NK-92 (cell line): ENCODE data around the gene MCEMP1.

Experiments
- DNase-seq: peaks from one replicate; lab custom pipeline; 2025; ENCODE audit not compliant: unreplicated experiment; lab: John Stamatoyannopoulos, UW

The MCEMP1 gene

DNA sequence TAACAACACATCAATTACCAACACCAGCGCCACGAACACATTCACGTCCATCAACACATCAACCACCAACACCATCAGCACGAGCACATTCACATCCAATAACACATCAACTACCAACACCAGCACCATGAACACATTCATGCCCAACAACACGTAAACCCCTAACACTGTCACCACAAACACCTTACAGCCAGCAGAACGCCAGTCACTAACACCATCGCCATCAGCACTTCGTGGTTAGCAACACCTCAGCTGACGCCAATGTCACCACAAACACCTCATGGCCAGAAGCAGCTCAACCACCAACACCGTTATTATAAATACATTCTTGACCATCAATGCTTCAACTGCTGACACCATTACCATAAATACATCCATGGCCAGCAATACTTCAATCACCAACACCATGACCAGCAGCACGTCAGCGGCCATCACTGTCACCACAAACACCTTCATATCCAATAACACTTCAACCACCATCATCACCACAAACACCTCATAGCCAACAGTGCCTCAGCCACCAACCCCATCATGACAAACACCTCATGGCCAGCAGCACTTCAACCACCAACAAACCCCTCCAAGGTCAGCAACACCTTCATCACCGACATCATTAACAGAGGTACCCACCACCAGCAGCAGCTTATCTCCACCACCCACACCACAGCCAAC lies 15.7 kb downstream of the MCEMP1 start:
- DNase-seq, result no peak

DNA sequence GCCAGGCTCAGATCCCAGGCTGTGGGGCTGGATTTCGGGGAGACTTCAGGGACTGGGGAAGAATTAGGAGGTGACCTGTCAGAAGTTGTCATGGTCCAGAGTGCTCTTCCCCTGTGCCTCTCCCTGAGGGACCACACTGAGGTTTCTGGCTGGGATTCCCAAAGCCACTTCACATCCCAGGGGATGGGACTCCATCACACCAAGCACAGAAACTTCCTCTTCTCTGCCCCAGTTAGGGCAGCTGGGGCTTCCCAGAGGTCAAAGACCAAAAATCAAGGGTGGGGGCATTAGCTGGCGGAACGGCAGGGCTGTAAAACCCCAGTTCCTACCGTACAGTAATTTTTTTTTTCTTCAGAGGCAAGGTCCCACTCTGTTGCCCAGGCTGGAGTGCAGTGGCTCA lies 17.6 kb downstream of the MCEMP1 start:
- no peak for DNase-seq

DNA sequence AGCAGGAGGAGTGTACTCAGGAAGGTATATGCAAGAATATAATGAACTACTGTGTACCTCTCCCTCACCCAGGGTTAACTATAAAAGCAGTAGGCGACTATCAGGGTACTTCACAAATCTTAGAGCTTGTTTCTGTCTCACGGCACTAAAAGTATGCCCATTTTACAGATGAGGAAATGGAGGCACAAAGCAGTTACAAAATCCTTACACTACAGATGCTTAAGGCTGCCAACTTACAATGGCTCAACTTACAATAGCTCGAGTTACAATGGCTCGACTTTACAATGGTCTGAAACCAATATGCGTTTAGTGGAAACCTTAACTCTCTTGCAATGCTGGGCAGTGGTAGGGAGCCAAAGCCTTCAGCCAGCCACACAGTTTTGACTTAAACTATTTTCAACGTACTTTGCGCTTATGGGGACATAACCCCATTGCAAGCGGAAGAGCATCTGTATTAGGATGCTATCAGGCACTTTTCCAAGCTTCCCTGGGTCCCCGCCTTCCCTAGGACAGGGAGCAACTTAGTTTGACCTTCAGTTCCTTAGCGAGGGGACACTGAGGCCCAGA lies 20.9 kb downstream of the MCEMP1 start:
- DNase-seq, result no peak

DNA sequence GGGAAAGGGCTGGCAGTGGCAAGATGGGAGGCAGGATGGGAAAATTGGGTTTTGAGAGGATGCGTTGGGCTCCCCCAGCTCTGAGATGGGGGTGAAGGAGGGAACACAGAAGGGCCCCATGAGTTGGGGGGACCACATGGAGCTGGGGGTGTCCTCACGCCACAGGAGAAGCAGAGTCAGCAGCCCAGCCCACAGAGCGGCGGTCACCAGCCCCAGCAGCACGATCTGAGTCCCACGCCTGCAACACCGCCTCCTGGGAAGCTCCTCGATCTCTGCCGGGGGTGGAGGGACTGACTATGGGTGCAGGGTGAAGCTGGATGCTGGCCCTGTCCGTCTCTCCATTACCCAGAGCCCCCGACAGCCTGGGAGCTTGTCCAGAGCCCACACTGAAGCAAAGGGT lies 21.7 kb downstream of the MCEMP1 start:
- DNase-seq, result no peak

DNA sequence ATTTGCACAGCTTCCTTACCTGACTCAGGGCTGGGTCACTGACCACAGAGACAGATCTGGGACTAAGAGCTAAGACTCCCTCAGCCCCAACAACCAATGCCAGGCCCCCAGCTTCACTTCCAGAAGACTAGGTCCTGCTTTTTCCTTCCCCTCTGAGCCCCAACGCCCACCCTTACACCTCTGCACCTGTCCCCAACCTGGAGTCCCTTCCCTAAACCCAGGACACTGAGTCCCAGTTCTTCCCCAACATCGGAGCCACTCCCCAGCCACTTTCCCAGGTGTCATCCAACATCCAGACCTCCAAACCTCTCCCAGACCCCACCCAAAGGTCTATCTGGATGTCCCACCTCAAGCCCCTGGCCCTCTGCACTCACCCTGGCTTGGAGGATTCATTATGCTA lies 22.1 kb downstream of the MCEMP1 start:
- no peak for DNase-seq

DNA sequence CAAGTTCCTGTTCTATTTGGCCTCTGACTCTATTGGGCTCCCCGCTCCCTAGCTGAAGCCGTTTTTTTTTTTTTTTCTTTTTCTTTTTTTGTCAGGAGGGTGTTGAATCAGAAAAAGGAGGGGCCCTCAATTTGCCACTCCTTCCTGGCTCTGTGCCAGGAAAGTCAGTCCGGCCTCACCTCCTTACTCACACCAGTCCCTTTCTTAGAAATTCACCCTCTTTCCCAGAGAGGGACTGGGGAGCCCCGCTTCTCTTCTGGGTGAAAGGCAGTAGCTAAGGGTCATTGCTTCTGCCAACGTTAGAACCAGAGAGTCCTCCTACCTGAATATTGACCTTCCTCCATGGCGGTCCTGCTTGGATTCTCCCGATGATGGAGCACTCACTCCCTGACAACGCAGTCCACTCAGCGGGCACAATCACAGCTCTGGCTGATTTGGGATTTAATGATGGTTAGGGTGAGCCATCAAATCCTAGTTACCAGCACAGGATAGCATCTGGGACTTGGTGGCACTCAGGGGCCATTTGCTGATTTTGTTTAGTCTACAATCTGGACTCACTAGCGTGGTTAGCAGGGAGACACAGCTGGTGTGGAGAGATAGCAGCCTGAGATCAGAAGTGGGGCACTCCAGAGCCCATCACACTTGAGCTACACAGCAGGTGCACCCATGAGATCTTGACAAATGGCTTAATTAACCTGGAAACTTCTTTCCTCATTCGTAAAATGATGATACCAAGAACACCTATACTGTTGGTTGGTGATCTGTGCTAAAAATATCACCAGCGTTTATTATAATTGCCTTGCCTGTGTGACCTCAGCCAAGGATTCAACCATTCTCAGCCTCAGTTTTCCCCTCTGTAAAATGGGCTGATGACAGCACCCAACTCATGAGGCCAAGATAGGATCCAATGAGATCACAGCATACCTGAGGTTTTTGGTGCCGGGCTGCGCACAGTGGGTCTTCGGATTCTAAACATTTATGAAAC lies 22.8 kb downstream of the MCEMP1 start:
- no peak for DNase-seq

DNA sequence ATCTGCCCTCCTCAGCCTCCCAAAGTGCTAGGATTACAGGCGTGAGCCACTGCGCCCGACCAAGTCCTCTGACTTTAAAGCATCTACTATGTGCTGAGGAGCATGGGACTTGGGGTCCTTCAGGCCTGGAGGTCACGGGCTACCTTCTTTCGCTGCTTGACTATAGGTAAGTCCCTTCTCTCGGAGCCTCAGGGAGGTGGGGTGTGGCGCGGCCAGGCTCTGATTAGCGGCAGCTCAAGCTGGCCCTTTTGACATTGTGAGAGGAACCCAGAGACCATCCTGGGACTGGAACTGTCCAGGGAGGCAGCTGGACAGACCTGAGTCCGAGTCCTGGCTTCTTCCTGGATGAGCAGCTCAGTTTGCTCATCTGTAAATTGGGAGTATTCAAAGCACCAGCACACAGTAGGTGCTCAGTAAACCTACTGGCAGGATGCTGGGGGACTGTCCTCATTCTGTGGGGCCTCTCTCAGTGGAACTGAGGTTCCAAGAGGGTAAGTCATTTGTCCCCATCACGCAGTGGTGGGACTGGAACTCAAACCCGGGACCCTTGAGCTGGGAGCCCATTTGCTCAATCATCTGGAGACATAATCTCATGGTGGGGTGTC lies 24.3 kb downstream of the MCEMP1 start:
- no peak for DNase-seq

DNA sequence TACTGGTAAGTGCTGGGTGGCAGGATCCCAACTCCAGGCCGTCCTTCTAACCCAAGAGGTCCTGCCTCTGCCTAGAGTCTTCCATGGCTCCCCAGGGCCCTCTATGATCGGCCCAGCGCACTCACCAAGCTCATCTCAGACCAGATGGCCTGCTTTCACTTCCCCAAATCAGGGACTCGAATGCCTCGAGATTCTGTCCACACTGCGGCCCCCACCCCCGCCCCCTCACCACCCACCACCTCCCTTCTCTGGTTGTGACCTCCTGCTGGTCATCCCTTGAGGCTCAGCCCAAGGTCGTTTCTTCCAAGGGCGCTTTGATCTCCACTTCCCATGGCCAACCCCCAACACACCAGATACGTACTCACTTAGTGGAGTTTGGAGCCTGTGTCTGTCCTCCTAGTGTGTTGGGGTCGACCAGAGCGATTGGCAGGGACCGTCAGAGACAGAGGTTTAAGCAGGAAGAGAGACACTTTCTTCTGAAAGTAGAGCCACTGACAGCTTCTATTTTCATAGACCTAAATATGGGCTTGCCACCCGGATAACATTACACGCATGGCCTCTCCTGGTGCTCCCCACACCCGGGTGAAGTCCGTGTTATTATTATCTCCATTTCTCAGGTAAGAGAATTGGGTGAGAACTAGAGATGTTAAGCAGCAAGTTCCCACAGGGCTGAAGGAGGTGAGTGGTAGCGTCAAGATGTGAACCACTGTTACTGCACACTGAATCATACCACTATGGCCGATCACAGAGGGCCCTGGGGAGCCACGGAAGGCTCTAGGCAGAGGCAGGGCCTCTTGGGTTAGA lies 25.0 kb downstream of the MCEMP1 start, which contains the start of gene FCER2:
FCER2 (minus strand) TSS at position 478 of the 804 bp plus-strand sequence. CDS start 2,371 bp downstream, outside the sequence.
- no peak for DNase-seq

DNA sequence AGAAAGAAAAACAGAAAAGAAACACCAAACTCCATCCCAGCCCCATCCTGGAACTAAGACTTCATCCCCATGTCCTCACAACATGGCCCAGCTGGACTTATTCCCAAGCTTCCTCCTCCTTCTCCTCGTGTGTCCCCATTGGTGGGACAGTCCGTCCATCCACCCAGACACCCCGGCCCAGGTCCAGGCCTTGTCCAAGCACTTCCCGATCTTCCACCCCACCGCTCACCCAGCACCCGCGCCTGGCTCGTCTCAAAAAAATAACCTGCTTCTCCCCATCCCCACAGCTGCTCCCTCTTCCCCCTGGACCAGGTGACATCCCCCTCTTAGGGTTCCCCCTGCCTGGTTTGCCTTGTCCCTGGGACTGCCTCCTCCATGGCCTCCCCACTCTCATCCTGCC lies 26.4 kb downstream of the MCEMP1 start:
- DNase-seq, result no peak

DNA sequence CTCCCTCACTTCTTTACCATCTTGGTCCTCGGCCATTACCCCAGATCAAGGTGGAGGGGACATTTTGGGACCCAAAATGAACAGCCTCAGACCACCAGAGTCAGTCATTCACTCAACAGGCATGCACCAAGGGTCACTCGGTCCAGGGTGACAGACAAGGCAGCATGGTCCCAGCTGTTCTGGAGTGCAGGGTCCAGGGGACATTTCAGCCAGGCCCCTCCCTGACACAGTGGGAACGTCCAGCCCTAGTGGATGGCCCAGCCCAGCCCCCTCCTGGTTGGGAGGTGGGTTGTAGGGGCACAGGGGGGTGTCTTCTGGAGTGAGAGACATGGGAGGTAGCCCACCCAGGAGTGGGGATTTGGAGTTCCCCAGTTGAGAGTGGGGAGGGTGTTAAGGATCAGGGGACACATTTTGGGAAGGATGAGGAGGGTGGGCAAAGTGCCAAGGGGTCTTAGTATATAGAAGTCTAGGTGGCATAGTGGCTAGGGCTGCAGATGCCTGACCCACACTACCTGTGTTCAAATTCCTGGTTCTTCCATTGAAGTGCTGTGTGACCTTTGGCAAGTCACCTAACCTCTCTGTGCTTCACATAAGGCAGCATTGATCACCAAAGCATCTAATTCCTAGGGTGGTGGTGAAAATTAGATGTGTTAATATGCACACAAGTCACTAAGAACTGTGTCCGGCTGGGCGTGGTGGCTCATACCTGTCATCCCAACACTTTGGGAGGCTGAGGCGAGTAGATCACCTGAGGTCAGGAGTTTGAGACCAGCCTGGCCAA lies 27.6 kb downstream of the MCEMP1 start:
- DNase-seq, result no peak

DNA sequence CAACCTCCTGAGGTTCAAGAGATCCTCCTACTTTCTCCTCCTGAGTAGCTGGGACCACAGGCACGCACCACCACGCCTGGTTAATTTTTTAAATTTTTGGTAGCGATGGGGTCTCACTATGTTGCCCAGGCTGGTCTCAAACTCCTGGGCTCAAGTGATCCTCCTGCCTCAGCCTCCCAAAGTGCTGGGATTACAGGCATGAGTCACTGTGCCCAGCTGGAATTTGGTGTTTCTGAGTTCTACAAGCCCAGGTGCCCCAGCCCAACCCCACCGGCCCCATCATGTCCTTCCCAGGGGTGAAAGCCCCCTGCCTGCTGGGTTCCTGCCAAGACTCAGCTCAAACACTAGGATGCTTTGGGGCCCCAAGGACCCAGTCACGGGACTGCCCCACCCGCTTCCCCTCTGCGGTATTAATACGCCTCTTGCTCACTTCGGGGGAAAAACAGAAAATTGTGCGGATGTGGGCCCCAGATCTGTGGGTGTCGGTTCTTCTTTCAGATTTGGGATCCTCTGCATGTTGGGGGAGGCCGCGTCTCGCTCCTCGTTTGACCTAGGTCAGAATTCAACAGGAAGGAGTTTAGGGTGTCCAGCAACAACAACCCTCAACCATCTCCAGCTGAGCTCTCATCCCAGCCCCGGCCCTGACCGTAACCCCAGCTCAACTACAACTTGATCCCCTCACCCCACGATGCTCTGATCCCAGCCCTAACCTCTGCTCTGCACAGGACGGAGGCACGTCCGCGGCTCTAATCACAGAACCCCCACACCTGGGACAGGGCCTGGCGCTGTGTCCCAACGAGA lies 28.7 kb downstream of the MCEMP1 start:
- DNase-seq, result no peak

DNA sequence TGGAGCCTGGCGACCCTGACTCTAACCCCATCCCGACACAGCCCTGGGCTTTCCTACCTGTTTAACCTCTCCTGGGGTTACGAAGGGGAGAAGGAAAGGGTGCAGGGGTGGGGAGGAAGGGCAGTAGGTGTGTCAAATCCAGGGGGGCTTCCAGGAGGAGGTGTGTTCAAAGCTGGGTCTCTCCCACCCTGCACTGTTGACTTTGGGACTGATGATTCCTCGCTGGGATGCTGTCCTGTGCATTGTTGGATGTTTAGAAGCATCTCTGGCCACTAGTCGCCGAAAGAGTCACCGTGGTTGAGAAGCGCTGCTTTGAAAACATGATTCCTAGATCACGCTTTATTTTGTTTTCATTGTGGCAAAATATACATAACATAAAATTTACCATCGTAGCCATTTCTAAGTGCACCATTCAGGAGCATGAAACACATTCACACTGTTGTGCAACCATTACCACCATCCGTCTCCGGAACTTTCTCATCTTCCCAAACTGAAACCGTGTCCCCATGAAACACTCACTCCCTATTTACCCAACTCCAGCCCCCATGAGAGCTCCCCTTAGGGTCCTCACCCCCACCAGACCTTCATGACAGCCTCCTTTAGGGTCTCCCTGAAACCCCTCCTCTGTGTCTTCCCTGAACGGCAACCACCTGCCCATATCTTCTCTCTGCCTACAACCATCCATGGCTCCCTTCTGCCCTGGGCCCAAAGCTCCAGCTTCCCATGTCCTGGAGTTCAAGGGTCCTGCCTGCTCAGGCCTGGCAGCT lies 29.5 kb downstream of the MCEMP1 start:
- no peak for DNase-seq

DNA sequence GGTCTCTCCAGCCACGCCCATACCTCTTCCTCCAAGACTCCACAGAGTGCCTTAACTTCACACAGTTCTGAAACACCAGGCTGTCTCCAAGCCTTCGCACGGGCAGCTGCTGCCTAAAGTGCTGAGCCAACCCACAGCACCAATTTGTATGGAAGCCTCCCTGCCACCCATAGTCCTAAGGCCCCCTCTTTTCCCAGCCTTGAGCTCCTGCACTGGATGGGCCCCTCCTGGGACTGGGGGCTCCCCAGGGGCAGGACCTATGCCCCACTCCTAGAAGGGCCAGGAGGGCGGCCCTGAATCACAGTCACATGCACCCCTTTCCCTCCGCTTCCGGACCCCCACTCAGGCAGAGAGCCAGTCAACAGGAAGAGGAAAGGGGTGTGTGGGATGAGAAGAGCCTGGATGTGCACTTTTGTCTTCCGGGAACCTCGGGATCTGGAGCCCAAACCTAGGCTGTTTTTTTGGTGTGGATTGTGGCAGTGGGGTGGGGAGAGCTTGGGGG lies 30.1 kb downstream of the MCEMP1 start:
- DNase-seq, result no peak

DNA sequence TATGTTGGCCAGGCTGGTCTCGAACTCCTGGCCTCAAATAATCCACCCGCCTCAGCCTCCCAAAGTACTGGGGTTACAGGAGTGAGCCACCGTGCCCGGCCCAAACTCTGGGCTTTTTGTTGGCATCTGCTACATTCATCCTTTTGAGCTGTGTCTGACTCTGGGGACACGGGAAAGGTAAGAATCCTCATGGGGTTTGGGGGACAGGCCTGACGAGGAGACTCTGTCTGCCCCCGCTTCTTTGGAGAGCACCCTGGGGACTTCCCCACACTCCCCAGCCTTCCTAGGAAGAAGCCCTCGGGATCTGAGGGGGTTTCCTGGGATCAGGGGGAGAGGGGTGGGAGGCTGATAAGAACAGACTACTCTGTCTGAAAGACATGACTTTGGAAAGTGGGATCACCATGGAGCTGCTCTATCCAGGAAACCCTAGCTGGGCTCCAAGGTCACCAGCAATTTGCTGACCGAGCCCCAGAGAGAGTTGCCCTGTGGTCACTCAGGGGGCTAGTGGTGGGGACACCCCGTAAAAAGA lies 33.1 kb downstream of the MCEMP1 start:
- no peak for DNase-seq

DNA sequence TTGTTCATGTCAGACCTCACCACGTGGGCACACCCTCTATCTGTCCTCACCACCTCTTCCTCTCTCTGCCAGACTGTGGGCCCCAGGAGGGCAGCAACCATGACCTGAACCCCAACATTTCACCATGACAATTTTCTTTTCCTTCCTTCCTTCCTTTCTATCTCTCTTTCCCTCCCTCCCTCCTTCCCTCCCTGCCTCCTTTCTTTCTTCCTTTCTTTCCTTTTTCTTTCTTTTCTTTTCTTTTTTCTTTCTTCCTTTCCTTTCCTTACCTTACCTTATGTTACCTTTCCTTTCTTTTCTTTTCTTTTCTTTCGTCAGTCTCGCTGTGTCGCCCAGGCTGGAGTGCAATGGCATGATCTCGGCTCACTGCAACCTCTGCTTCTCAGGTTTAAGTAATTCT lies 33.7 kb downstream of the MCEMP1 start:
- DNase-seq, result no peak

DNA sequence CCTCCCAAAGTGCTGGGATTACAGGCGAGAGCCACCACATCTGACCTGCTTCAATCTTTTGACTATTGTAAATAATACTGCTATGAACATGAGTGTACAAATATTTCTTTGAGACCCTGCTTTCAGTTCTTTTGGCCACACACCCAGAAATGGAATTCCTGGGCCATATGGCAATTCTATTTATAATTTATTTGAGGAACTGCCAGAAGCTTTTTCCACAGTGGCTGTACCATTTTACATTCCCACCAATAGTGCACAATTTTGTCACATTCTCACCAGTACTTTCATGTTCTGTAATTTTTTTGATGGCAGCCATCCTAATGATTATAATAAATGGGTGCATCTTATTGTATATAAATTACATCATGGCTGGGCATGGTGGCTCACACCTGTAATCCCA lies 38.8 kb downstream of the MCEMP1 start:
- no peak for DNase-seq

DNA sequence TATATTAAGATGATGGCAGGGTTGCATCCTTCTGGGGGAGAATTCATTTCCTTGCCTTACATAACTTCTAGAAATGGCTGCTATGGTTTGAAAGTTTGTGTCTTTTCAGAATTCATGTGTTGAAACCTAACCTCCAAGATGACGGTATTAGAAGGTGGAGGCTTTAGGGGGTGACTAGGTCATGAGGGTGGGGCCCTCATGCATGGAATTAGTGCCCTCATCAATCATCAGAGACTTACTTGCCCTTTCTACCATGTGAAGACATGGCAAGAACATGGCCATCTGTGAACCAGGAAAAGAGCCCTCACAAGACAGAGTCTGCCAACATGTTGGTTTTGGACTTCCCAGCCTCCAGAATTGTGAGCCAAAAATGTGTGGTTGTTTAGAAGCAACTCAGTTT lies 39.9 kb downstream of the MCEMP1 start:
- no peak for DNase-seq

DNA sequence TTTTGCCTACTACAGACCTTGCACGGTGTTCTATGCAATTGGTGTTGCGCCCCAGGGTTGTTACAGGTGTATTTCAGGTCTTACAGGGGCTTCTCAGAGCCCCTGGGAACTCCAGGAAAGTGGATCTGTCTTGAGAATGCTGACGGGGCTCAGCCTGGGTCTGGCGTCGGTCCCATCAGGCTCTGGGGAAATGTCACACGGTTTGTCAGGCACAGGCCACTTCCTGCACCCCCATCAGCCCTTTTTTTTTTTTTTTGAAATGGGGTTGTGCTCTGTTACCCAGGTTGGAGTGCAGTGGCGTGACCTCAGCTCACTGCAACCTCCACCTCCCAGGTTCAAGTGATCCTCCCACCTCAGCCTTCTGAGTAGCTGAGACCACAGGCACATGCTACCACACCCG lies 41.8 kb downstream of the MCEMP1 start:
- DNase-seq, result no peak
